GM18505 (cell line): ENCODE results near the gene NLRP12.
"Not testable (repeated sequence)": the region's sequence is repeated elsewhere in the genome, so short reads cannot be mapped to it uniquely, and the experiment has no call there.

Experiments
- ATAC-seq: cut with Tn5 transposase; IDR thresholded peaks from one replicate; pipeline ENCODE4 v1.9.1; 2021; ENCODE audit not compliant: unreplicated experiment
- POLR2A ChIP-seq: IDR thresholded peaks from 4 replicates; pipeline ENCODE4 v1.6.1; 2011; ENCODE audit warnings: borderline replicate concordance; ENCODE audit not compliant: insufficient read depth, insufficient read length; ENCODE audit errors: extremely low read depth

Gene NLRP12

DNA sequence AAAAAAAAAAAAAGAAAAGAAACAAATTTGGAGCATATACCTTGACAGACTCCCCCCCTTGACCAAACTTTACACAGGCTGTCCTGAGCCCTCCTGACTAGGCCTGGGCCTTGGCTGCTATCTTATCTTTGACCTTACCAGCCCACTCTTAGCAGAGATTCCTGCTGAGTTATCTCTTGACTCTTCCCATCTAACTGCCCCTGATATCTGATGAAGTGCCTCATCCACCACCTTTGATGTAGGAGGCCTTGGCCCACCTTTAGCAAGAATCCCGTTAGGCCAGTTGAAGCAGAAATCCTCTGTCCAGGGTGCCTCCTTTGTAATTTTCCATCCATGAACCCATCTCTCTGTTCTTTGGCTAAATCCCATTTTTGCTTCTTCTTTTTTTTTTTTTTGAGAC lies 43.6 kb downstream of the NLRP12 start:
- ATAC-seq = no peak
- TF ChIP-seq POLR2A = no peak

DNA sequence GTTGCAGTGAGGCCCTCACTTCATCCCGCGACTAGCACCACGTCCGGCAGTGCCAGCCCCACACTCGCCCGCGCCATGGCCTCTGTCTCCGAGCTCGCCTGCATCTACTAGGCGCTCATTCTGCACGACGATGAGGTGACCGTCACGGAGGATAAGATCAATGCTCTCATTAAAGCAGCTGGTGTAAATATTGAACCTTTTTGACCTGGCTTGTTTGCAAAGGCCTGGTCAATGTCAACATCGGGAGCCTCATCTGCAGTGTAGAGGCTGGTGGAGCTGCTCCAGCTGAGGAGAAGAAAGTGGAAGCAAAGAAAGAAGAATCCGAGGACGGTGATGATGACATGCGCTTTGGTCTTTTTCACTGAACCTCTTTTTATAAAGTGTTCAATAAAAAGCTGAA lies 48.6 kb downstream of the NLRP12 start:
- ATAC-seq = no peak
- no peak for TF ChIP-seq POLR2A

DNA sequence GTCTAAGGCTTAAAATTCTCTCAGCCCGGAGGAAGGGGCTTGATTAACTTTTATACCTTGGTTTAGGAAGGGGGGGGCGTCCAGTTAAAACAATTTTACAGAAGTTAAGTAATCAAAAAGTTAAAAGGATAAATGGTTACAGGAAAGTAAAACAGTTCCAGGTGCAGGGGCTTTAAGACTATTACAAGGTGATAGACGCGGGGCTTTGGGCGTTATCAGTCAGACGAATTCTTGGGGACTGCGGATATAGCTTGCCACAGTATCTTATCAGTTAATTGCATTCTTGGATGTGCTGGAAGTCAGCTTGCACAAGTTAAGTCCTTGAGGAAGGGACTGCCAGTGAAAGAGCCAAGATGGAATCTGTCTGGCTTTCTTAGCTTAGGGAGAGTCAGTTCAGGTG lies 49.6 kb downstream of the NLRP12 start:
- ATAC-seq = not testable (repeated sequence)

DNA sequence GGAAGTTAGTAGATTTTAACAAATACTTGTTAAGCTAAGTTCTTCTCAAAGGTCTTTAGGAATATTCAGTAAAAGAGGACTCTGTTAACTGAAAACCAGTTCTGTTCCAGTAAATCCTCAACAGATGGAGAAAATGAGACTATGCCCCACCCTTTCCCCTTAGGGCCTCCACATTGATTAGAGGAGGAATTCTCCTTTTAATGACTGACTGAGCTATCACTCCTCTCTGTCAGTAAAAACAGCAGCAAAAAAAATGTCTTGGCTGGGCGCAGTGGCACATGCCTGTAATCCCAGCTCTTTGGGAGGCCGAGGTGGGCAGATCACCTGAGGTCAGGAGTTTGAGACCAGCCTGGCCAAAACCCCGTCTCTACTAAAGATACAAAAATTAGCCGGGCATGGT lies 50.1 kb downstream of the NLRP12 start:
- ATAC-seq = no peak
- TF ChIP-seq POLR2A = no peak

DNA sequence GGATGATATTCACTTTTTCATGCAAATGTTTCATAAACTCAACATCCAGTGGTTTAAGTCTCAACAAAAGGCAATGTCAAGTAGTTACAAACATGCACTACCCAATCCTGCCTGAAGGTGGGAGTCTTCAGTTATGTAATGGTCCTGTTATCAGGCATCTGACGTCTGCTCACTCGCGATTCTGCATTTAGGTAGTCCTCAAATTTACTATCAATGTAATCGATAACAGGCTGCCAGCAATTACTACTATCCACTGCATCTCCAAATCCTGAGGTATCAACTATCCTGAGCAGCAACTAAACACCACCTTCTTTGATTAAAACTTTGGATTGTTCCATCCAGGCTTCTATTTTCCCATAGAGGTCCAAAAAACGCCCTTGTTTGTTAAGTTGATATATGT lies 51.2 kb downstream of the NLRP12 start:
- no peak for ATAC-seq
- no peak for TF ChIP-seq POLR2A

DNA sequence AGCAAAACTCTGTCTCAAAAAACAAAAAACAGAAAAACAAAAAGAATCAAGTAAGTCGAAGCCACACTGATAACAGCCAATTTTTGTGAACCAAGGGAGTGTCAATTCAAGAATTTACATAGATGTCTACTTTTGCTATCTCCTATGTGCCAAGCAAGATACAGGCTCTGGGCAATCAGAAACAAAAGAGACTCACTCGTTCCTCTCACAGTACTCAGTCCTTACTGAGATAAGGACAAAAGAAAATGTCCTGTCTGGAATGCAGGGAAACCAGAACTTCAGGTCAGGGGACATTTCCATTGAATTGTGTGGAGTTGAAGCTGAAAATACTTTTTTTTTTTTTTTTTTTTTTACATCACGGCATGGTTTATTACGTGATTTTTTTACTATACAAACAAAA lies 53.0 kb downstream of the NLRP12 start:
- ATAC-seq = no peak
- TF ChIP-seq POLR2A = no peak

DNA sequence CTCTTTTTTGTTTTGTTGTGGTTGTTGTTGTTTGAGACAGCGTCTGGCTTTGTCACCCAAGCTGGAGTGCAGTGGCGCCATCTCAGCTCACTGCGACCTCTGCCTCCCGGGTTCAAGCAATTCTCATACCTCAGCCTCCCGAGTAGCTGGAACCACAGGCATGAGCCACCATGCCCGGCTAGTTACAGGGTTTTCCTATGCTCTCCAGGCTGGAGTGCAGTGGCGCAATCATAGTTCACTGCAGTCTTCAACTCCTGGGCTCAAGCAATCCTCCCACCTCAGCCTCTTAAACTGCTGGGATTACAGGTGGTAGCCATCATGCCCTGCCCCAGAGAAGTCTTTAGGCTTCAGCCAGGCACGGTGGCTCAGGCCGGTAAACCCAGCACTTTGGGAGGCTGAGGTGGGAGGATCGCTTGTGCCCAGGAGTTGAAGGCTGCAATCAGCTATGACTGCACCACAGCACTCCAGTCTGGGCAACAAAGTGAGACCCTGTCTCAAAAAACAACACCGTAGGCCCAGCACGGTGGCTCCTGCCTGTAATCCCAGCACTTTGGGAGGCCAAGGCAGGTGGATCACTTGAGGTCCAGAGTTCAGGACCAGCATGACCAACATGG lies 54.3 kb downstream of the NLRP12 start:
- not testable (repeated sequence) for ATAC-seq

DNA sequence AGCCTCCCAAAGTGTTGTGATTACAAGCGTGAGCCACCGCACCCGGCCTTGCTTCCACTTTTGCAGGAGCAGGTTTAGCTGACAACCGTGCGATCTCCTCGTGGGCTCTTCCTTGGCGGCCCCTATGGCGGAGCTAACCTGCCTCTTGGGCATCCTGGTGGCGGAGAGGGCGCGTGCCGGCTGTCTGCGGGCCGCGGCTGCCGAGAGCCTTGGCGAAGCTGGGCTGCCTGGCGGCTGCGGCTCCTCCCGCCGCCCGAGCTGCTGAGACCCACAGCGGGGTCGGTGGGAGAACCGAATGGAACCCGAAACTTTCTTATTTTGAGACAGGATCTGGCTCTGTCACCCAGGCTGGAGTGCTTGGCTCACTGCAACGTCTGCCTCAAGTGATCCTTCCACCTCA lies 55.7 kb downstream of the NLRP12 start:
- ATAC-seq = no peak
- no peak for TF ChIP-seq POLR2A

DNA sequence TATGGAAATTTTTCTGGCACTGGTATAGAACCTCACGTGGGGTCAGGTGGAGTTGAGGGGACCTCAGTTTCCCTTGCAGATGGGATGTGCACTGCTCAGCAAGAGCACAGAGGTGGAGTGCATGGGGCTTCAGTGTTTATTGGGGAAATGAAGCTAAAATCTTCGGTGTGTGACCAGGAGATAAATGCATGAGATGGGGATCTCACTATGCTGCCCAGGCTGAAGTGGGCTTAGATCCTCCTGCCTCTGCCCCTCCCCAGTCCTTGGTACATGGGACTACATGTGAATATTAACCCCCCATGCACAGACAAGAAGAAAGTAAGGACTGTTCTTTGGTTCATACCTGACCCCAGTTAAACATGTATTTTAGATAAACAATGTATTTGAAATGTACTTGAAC lies 65.1 kb downstream of the NLRP12 start:
- not testable (repeated sequence) for ATAC-seq
